IMR-90 (cell line): ENCODE data around the gene ASB13. TPM values are rescaled to one million over a fixed set of nuclear protein-coding genes. Genes with fewer than 3 reads are reported as not detected.

Source experiments
- ATAC-seq: fragments of 200-7000 bp; cut with Tn5 transposase; 2 replicates; pipeline ENCODE4 v1.9.1; 2020; ENCODE audit warnings: low read depth, mild to moderate bottlenecking, moderate library complexity
- BruUV-seq: library from RNA; stranded (reverse); fragments of 400-500 nt; replicated peaks from 2 replicates; lab custom pipeline; 2021; lab: Mats Ljungman, UMichigan
- CTCF ChIA-PET: fragments of 300-600 bp; formaldehyde crosslinking; extraction: SDS; loops from one replicate; lab custom pipeline; 2021; ENCODE audit warnings: antibody characterized with exemption; lab: Yijun Ruan, JAX
- POLR2A ChIA-PET: fragments of 300-600 bp; sonication (Branson Sonifier 250); formaldehyde crosslinking; loops from one replicate; lab custom pipeline; 2022; ENCODE audit warnings: antibody characterized with exemption; ENCODE audit not compliant: unreplicated experiment; lab: Charles Lee
- DNase-seq: peaks from one replicate; pipeline ENCODE4 v3.0.0; 2013
- H2AFZ ChIP-seq: replicated peaks from 2 replicates; pipeline ENCODE3; 2013; ENCODE audit warnings: low read length, mild to moderate bottlenecking; ENCODE audit not compliant: poor library complexity
- H2AK5ac ChIP-seq: 2 replicates; pipeline ENCODE4 v1.6.1; 2013; ENCODE audit warnings: low read depth, low read length, inconsistent platforms
- H2AK9ac ChIP-seq: replicated peaks from 2 replicates; pipeline ENCODE3; 2013; ENCODE audit warnings: mild to moderate bottlenecking, low read depth, low read length, moderate library complexity; ENCODE audit not compliant: poor library complexity
- H2BK120ac ChIP-seq: 2 replicates; pipeline ENCODE4 v1.6.1; 2013; ENCODE audit warnings: low read depth, low read length, inconsistent platforms
- H2BK15ac ChIP-seq: 3 replicates; pipeline ENCODE4 v1.6.1; 2013; ENCODE audit warnings: low read depth, low read length, inconsistent platforms
- H2BK20ac ChIP-seq: 2 replicates; pipeline ENCODE4 v1.6.1; 2013; ENCODE audit warnings: low read depth, mild to moderate bottlenecking, inconsistent platforms, low read length, moderate library complexity
- H2BK5ac ChIP-seq: 2 replicates; pipeline ENCODE4 v1.6.1; 2013; ENCODE audit warnings: mild to moderate bottlenecking, low read depth, low read length, inconsistent platforms; ENCODE audit not compliant: poor library complexity, severe bottlenecking
- H3K14ac ChIP-seq: replicated peaks from 2 replicates; pipeline ENCODE4 v1.6.1; 2013; ENCODE audit warnings: low read depth, low read length, inconsistent platforms
- H3K18ac ChIP-seq: 2 replicates; pipeline ENCODE4 v1.6.1; 2013; ENCODE audit warnings: low read depth, low read length, control low read depth
- H3K23ac ChIP-seq: 2 replicates; pipeline ENCODE4 v1.6.1; 2013; ENCODE audit warnings: low read depth, low read length, inconsistent platforms
- H3K27ac ChIP-seq: 2 replicates; pipeline ENCODE4 v1.5.1; 2013; ENCODE audit warnings: mild to moderate bottlenecking, control low read depth, low read length; ENCODE audit not compliant: insufficient read depth
- H3K27me3 ChIP-seq: 2 replicates; pipeline ENCODE4 v1.6.1; 2013; ENCODE audit warnings: low read length; ENCODE audit not compliant: control insufficient read depth, insufficient read depth
- H3K36me3 ChIP-seq: 2 replicates; pipeline ENCODE4 v1.6.1; 2013; ENCODE audit warnings: low read length, mixed read lengths; ENCODE audit not compliant: control insufficient read depth, insufficient read depth
- H3K4ac ChIP-seq: 2 replicates; pipeline ENCODE4 v1.6.1; 2013; ENCODE audit warnings: low read depth, low read length, inconsistent platforms
- H3K4me1 ChIP-seq: 2 replicates; pipeline ENCODE4 v1.6.1; 2013; ENCODE audit warnings: low read length, mixed read lengths; ENCODE audit not compliant: control insufficient read depth, insufficient read depth
- H3K4me2 ChIP-seq: 2 replicates; pipeline ENCODE4 v1.6.1; 2013; ENCODE audit warnings: low read depth, mild to moderate bottlenecking, control low read depth, low read length, moderate library complexity
- H3K4me3 ChIP-seq: 2 replicates; pipeline ENCODE4 v1.5.1; 2013; ENCODE audit warnings: low read depth, mild to moderate bottlenecking, control low read depth, low read length, moderate library complexity; ENCODE audit not compliant: insufficient read depth
- H3K56ac ChIP-seq: 2 replicates; pipeline ENCODE4 v1.6.1; 2013; ENCODE audit warnings: low read length, inconsistent platforms; ENCODE audit not compliant: insufficient read depth; ENCODE audit errors: extremely low read depth
- H3K79me1 ChIP-seq, 2 experiments: 2 replicates each; pipeline ENCODE4 v1.6.1; 2013; ENCODE audit warnings: low read length in 2 of 2, inconsistent platforms in 1 of 2, low read depth in 1 of 2
- H3K9ac ChIP-seq: 2 replicates; pipeline ENCODE4 v1.6.1; 2013; ENCODE audit warnings: low read depth, low read length, control low read depth
- H3K9me1 ChIP-seq: 2 replicates; pipeline ENCODE4 v1.6.1; 2013; ENCODE audit warnings: low read length, inconsistent platforms; ENCODE audit not compliant: insufficient read depth
- H3K9me3 ChIP-seq: 2 replicates; pipeline ENCODE4 v1.6.1; 2013; ENCODE audit warnings: low read length; ENCODE audit not compliant: control insufficient read depth, insufficient read depth
- H4K20me1 ChIP-seq: 2 replicates; pipeline ENCODE4 v1.6.1; 2013; ENCODE audit warnings: low read length, inconsistent platforms; ENCODE audit not compliant: insufficient read depth
- H4K5ac ChIP-seq: 2 replicates; pipeline ENCODE4 v1.6.1; 2013; ENCODE audit warnings: mild to moderate bottlenecking, low read depth, low read length, control low read depth
- H4K8ac ChIP-seq, 2 experiments: 2 replicates each; pipeline ENCODE4 v1.6.1; 2013; ENCODE audit warnings: low read depth in 2 of 2, low read length in 2 of 2, control low read depth in 1 of 2, inconsistent platforms in 1 of 2
- H4K91ac ChIP-seq: 2 replicates; pipeline ENCODE4 v1.6.1; 2013; ENCODE audit warnings: low read depth, low read length, inconsistent platforms; ENCODE audit not compliant: insufficient read depth
- CTCF ChIP-seq: conservative IDR thresholded peaks from 2 replicates; pipeline ENCODE4 v1.5.1; 2012; ENCODE audit warnings: mild to moderate bottlenecking, low read depth, low read length, improper control_type of control experiment
- MAFK ChIP-seq: IDR thresholded peaks from 2 replicates; pipeline ENCODE4 v1.6.1; 2012; ENCODE audit warnings: low read depth, low read length, improper control_type of control experiment
- RCOR1 ChIP-seq: IDR thresholded peaks from 2 replicates; pipeline ENCODE4 v1.6.1; 2012; ENCODE audit warnings: mild to moderate bottlenecking, low read length, improper control_type of control experiment; ENCODE audit not compliant: insufficient replicate concordance
- RFX5 ChIP-seq: IDR thresholded peaks from 2 replicates; pipeline ENCODE4 v1.8.0; 2012; ENCODE audit warnings: low read depth, mild to moderate bottlenecking, low read length, moderate library complexity
- WGBS, 2 experiments: methylation state at CpG; one replicate each; pipeline versions ENCODE4 v1.1.5 to v1.1.7; 2013; ENCODE audit warnings: missing lambda C conversion rate in 2 of 2; ENCODE audit not compliant: insufficient read length in 1 of 2; ENCODE audit errors: extremely low coverage in 2 of 2; 5-methylcytosine and 5-hydroxymethylcytosine counted together
- dilution Hi-C: fragments of 300-500 bp; cut with HindIII; formaldehyde crosslinking; loops from one replicate; pipeline ENCODE4 v1.14.3; 2018; ENCODE audit warnings: low sequenced_read_pairs; ENCODE audit not compliant: unreplicated experiment
- in situ Hi-C: fragments of 300-500 bp; cut with MboI; formaldehyde crosslinking; loops from 3 replicates; pipeline ENCODE4 v1.14.3; 2019; ENCODE audit warnings: low sequenced_read_pairs, inconsistent platforms, mixed read lengths
- intact Hi-C: fragments of 100-400 bp; cut with micrococcal nuclease; formaldehyde crosslinking; loops from 2 replicates; pipeline ENCODE4 v1.10.0; 2022
- polyA plus RNA-seq, 3 experiments: library from polyadenylated mRNA; depleted of rRNA; stranded (reverse); fragments of >200 nt; gene quantifications; 2 replicates each; pipeline ENCODE4 v1.2.3, GENCODE V29; 2012; ENCODE audit warnings: low replicate concordance in 1 of 3
- total RNA-seq: library from RNA; depleted of rRNA; stranded (reverse); fragments of >200 nt; gene quantifications from 2 replicates; pipeline ENCODE4 v1.2.3, GENCODE V29; 2012

Gene ASB13
- total and polyA plus RNA-seq, 2 of the 4 experiments (the other 2 are of a cell fraction) = 4.6 to 6.3 TPM

GRCh38 chr10:5678397-5679036 lies 12.1 kb upstream of the ASB13 start:
- Histone ChIP-seq H2BK5ac (no peak overlapping the region), H3K18ac (no peak overlapping the region), H3K4me1 (no peaks in the 10 kb centered on the region), H3K4me3 (no peak overlapping the region), H4K8ac (no peak overlapping the region), H3K14ac (no peak overlapping the region), H2BK20ac (no peak overlapping the region), H3K4me2 (no peak overlapping the region), H3K56ac (no peak overlapping the region), H3K9me1 (no peaks in the 10 kb centered on the region), H2AK9ac (no peak overlapping the region), H2BK15ac (no peak overlapping the region), H3K23ac (no peak overlapping the region), H4K5ac (no peak overlapping the region), H3K36me3 (no peaks in the 10 kb centered on the region), H4K91ac (no peak overlapping the region), H2AK5ac (no peak overlapping the region), H2AFZ (peak overlapping the region; percentile 56), H2BK120ac (no peak overlapping the region), H3K4ac (no peak overlapping the region), H3K9me3 (peaks cover 2% of the 10 kb centered on the region; the same call in 1 of the 2 replicates), H3K9ac (no peak overlapping the region), H4K20me1 (no peaks in the 10 kb centered on the region), H3K27me3 (peaks cover 14% of the 10 kb centered on the region; the same call in 1 of the 2 replicates), H3K79me1 (no peaks in the 10 kb centered on the region), H3K27ac (no peak overlapping the region)
- in situ Hi-C loops = no loop called here
- intact Hi-C loops = no loop called here
- 48% methylated on average over 4 of the region's 9 CpGs; no CpG with 5 or more reads in 1 of the 2 experiments for WGBS, 2 experiments
- ATAC-seq = no peak
- DNase-seq = no peak
- BruUV-seq = no TSS peak
- CTCF ChIA-PET = no interaction called here
- dilution Hi-C loops = no loop called here
- POLR2A ChIA-PET = no interaction called here
- TF ChIP-seq RCOR1 (no peak), CTCF (no peak), MAFK (no peak), RFX5 (no peak)
